K562 (cell line): ENCODE data around the gene SALL2. TPM values are rescaled to one million over a fixed set of nuclear protein-coding genes. Genes with fewer than 3 reads are reported as not detected.

Source experiments
- ATAC-seq: fragments of 200-7000 bp; cut with Tn5 transposase; 3 replicates; pipeline ENCODE4 v1.9.1; 2020; ENCODE audit warnings: moderate library complexity
- BruUV-seq: library from RNA; stranded (reverse); fragments of 400-500 nt; replicated peaks from 2 replicates; lab custom pipeline; 2021; lab: Mats Ljungman, UMichigan
- CTCF ChIA-PET: fragments of 300-600 bp; formaldehyde crosslinking; extraction: SDS; loops from one replicate; lab custom pipeline; 2021; ENCODE audit warnings: low intra/inter-chr PET ratio; lab: Yijun Ruan, JAX
- POLR2A ChIA-PET: fragments of 300-600, 350-650 bp; sonication (Branson Sonifier 250); formaldehyde crosslinking; extraction: SDS; loops from one replicate; lab custom pipeline; 2021; ENCODE audit warnings: antibody characterized with exemption, inconsistent platforms; lab: Yijun Ruan, JAX
- DNase-seq, 4 experiments: peaks; one replicate each; pipeline versions ENCODE4 v3.0.0 to v3.0.0-alpha.2; 2011 to 2018; ENCODE audit warnings: low spot score in 3 of 4, mixed read lengths in 3 of 4; ENCODE audit errors: extremely low read depth in 1 of 4
- FAIRE-seq: peaks from 2 replicates; lab custom pipeline; 2011; peaks lifted over from hg19 to GRCh38; lab: Jason Lieb, UNC
- H2AFZ ChIP-seq: 2 replicates; pipeline ENCODE4 v1.6.0; 2011; ENCODE audit warnings: low read depth, low read length, control low read depth, inconsistent platforms
- H3K27ac ChIP-seq: fragments of 200-600 bp; 3 replicates; pipeline ENCODE4 v1.8.0; 2011; ENCODE audit warnings: low read depth, mild to moderate bottlenecking, control low read depth, inconsistent platforms, low read length, moderate library complexity, mixed read lengths; ENCODE audit errors: extremely low read depth
- H3K27me3 ChIP-seq, 2 experiments: fragments of 300-600 bp in 1 of 2; 2 replicates in 1 of 2; 3 replicates in 1 of 2; pipeline versions ENCODE4 v1.6.0 to v1.8.0; 2011; ENCODE audit warnings: inconsistent platforms in 2 of 2, low read length in 2 of 2, mild to moderate bottlenecking in 1 of 2, mixed read lengths in 1 of 2, moderate library complexity in 1 of 2; ENCODE audit not compliant: control insufficient read depth in 2 of 2, insufficient read depth in 2 of 2
- H3K36me3 ChIP-seq: fragments of 300-600 bp; 3 replicates; pipeline ENCODE4 v1.8.0; 2011; ENCODE audit warnings: mild to moderate bottlenecking, low read length, inconsistent platforms; ENCODE audit not compliant: control insufficient read depth, insufficient read depth
- H3K4me1 ChIP-seq, 2 experiments: fragments of 200-600 bp in 1 of 2; replicated peaks in 1 of 2; 2 replicates in 1 of 2; 3 replicates in 1 of 2; pipeline versions ENCODE4 v1.5.1 to v1.8.0; 2011; ENCODE audit warnings: inconsistent platforms in 2 of 2, low read length in 2 of 2, mild to moderate bottlenecking in 1 of 2, mixed read lengths in 1 of 2, moderate library complexity in 1 of 2; ENCODE audit not compliant: control insufficient read depth in 2 of 2, insufficient read depth in 2 of 2
- H3K4me2 ChIP-seq: 2 replicates; pipeline ENCODE4 v1.6.1; 2011; ENCODE audit warnings: low read length, control low read depth, inconsistent platforms, mixed read lengths; ENCODE audit not compliant: insufficient read depth
- H3K4me3 ChIP-seq: fragments of 200-600 bp; sonication (generic), shearing (Covaris generic); 2 replicates; pipeline ENCODE4 v1.5.1; 2016; ENCODE audit warnings: control low read depth, inconsistent platforms
- H3K79me2 ChIP-seq: fragments of 200-600 bp; 3 replicates; pipeline ENCODE4 v1.8.0; 2011; ENCODE audit warnings: low read length, inconsistent platforms; ENCODE audit not compliant: control insufficient read depth, insufficient read depth
- H3K9ac ChIP-seq, 2 experiments: 2 replicates each; pipeline versions ENCODE4 v1.6.0 to v1.6.1; 2011; ENCODE audit warnings: low read depth in 2 of 2, low read length in 2 of 2, control low read depth in 1 of 2, inconsistent platforms in 1 of 2, mild to moderate bottlenecking in 1 of 2, mixed read lengths in 1 of 2; ENCODE audit not compliant: insufficient read depth in 1 of 2
- H3K9me1 ChIP-seq: one replicate; pipeline ENCODE4 v1.6.0; 2011; ENCODE audit warnings: inconsistent platforms, mild to moderate bottlenecking, low read length, moderate library complexity; ENCODE audit not compliant: control insufficient read depth, insufficient read depth
- H3K9me3 ChIP-seq: replicated peaks from 2 replicates; pipeline ENCODE4 v1.5.1; 2011; ENCODE audit warnings: low read depth, low read length, inconsistent platforms; ENCODE audit not compliant: control insufficient read depth, insufficient read depth
- H4K20me1 ChIP-seq: replicated peaks from 2 replicates; pipeline ENCODE4 v1.6.1; 2011; ENCODE audit warnings: low read length, inconsistent platforms, mixed read lengths; ENCODE audit not compliant: control insufficient read depth, insufficient read depth
- ARHGAP35 ChIP-seq: fragments of 450-650 bp; IDR thresholded peaks from 2 replicates; pipeline ENCODE4 v1.6.1; 2018; ENCODE audit not compliant: partially characterized antibody
- BRD4 ChIP-seq: fragments of 200-600 bp; sonication (generic); IDR thresholded peaks from 2 replicates; pipeline ENCODE4 v1.6.1; 2017; ENCODE audit warnings: inconsistent platforms
- FOXP4 ChIP-seq: sonication (generic); formaldehyde crosslinking; IDR thresholded peaks from 2 replicates; pipeline ENCODE4 v1.8.0; 2022; ENCODE audit warnings: mild to moderate bottlenecking, missing genetic modification reagents, borderline replicate concordance
- GTF2E2 ChIP-seq: fragments of 200-800 bp; sonication (Bioruptor generic); IDR thresholded peaks from 2 replicates; pipeline ENCODE4 v1.6.1; 2016; ENCODE audit warnings: missing genetic modification characterization, missing compliant biosample characterization
- MAFK ChIP-seq: IDR thresholded peaks from 2 replicates; pipeline ENCODE4 v1.6.1; 2011; ENCODE audit warnings: low read length, improper control_type of control experiment
- PATZ1 ChIP-seq: fragments of 250-450 bp; sonication (Bioruptor Pico); IDR thresholded peaks from 2 replicates; pipeline ENCODE4 v1.5.0; 2020; ENCODE audit warnings: mild to moderate bottlenecking, borderline replicate concordance
- SMAD2 ChIP-seq: fragments of 150-350 bp; IDR thresholded peaks from 2 replicates; pipeline ENCODE4 v1.6.1; 2014; ENCODE audit warnings: low read depth, mild to moderate bottlenecking, low read length
- TCF15 ChIP-seq: fragments of 250-450 bp; sonication (Bioruptor Pico); IDR thresholded peaks from 2 replicates; pipeline ENCODE4 v1.8.0; 2022; ENCODE audit warnings: moderate library complexity, mild to moderate bottlenecking, inconsistent platforms
- ZNF318 ChIP-seq, 2 experiments: fragments of 450-650 bp; IDR thresholded peaks; 2 replicates each; pipeline ENCODE4 v1.6.1; 2016; ENCODE audit warnings: mild to moderate bottlenecking in 2 of 2, borderline replicate concordance in 1 of 2, low read depth in 1 of 2, moderate library complexity in 1 of 2
- WGBS: fragments of 100-300 bp; shearing (Covaris generic); methylation state at CpG from one replicate; pipeline ENCODE4 v1.1.6; 2016; ENCODE audit warnings: low coverage, mixed read lengths; ENCODE audit not compliant: insufficient coverage; ENCODE audit errors: missing lambda C conversion rate; 5-methylcytosine and 5-hydroxymethylcytosine counted together
- in situ Hi-C: fragments of 300-500 bp; cut with MboI; formaldehyde crosslinking; loops from 4 replicates; pipeline ENCODE4 v1.15.0; 2018; ENCODE audit warnings: inconsistent platforms, mixed read lengths
- intact Hi-C: fragments of 100-400 bp; cut with micrococcal nuclease; formaldehyde crosslinking; loops from 2 replicates; pipeline ENCODE4 v1.14.2; 2022
- polyA plus RNA-seq, 8 experiments: library from polyadenylated mRNA; depleted of rRNA in 4 of 8; stranded (reverse) in 5 of 8; unstranded in 3 of 8; fragments of >200 nt; fragmentation: Nextera tagmentation in 2 of 8; fragmentation: Illumina TruSeq in 1 of 8; extraction: Ambion mirVana in 2 of 8; extraction: Trizol in 1 of 8; gene quantifications; 2 replicates each; pipeline versions ENCODE4 v1.2.1 to v1.2.3, GENCODE V29; 2011 to 2014; ENCODE audit warnings: inconsistent platforms in 1 of 8, missing spikeins in 1 of 8
- total RNA-seq, 7 experiments: library from RNA; depleted of rRNA in 6 of 7; stranded (reverse); fragments of >200 nt in 6 of 7; fragmentation: Illumina TruSeq in 2 of 7; extraction: Trizol in 2 of 7; gene quantifications; 2 replicates each; pipeline versions ENCODE4 v1.2.1 to v1.2.3, GENCODE V29; 2011 to 2021; ENCODE audit warnings: low replicate concordance in 1 of 7

Gene SALL2
- total and polyA plus RNA-seq, 9 of the 15 experiments (the other 6 are each of a cell fraction or from before 2014, with no cell fraction given) = 6.6 to 30.4 (median 12.9) TPM

GRCh38 chr14:21534576-21534975 is 8.4 kb upstream of the SALL2 start:
- intact Hi-C loops (no loop called here), in situ Hi-C loops (no loop called here)
- peaks cover 3 to 9% of the 10 kb centered on the region in 2 experiments; a peak in 4 of 5 replicates for H3K4me1 ChIP-seq
- no peak for DNase-seq
- H3K27me3 ChIP-seq = no peaks in the 10 kb centered on the region
- FAIRE-seq = no peak
- POLR2A ChIA-PET = interaction anchor here (0.9 to 1.5 kb wide), 2 partner anchors 12 to 152 kb away, joined by 3 to 5 read pairs; no protein-coding TSS in a partner anchor
- H4K20me1 ChIP-seq = no peaks in the 10 kb centered on the region
- H3K4me2 ChIP-seq = no peak overlapping the region
- no TSS peak for BruUV-seq
- no peaks in the 10 kb centered on the region for H3K9me1 ChIP-seq
- peak; percentile 74 for ATAC-seq
- no peaks in the 10 kb centered on the region for H3K36me3 ChIP-seq
- H3K4me3 ChIP-seq = no peak overlapping the region
- no peak overlapping the region for H3K9ac ChIP-seq
- WGBS = 75% methylated on average over 4 of the region's 4 CpGs
- 0 out of 2 replicates have a peak overlapping the region, but pooled peaks have one; percentile 44 for H2AFZ ChIP-seq
- H3K9me3 ChIP-seq = no peaks in the 10 kb centered on the region
- no peak overlapping the region for H3K27ac ChIP-seq
- no peaks in the 10 kb centered on the region for H3K79me2 ChIP-seq
- CTCF ChIA-PET = no interaction called here
- TF ChIP-seq GTF2E2 (tag) (no peak), PATZ1 (CRISPR knock-in tag) (no peak), ARHGAP35 (no peak), MAFK (no peak), TCF15 (CRISPR knock-in tag) (no peak), BRD4 (no peak), SMAD2 (no peak), FOXP4 (CRISPR knock-in tag) (no peak), ZNF318 (IDR thresholded peaks at IDR 0.05; ENCODE audit: borderline replicate concordance in 1 of 2, low read depth in 1 of 2) (no peak)
